ENCODE measurements around the gene ABTB2. TPM values are rescaled to one million over a fixed set of nuclear protein-coding genes. Genes with fewer than 3 reads are reported as not detected.

Gene ABTB2
- total RNA-seq, 2 experiments from 2014 or later = 0.06 to 0.09 TPM

- Histone ChIP-seq H4K20me1 (ENCODE audit: insufficient read depth, low read length) (no peaks in the 10 kb centered on the region), H3K9me3 (ENCODE audit: low read length) (no peaks in the 10 kb centered on the region), H2AFZ (ENCODE audit: low read length) (no peak overlapping the region), H3K4me1 (ENCODE audit: insufficient read depth, low read length, poor library complexity, severe bottlenecking) (no peaks in the 10 kb centered on the region), H3K79me2 (ENCODE audit: insufficient read depth, low read depth, low read length) (no peaks in the 10 kb centered on the region), H3K4me2 (ENCODE audit: low read length) (no peak overlapping the region), H3K27ac (ENCODE audit: low read depth, low read length, poor library complexity, severe bottlenecking) (no peak overlapping the region), H3K9me2 (ENCODE audit: insufficient read depth, low read length) (no peaks in the 10 kb centered on the region), H3K4me3 (ENCODE audit: low read depth, low read length, poor library complexity, severe bottlenecking) (no peak overlapping the region), H3K36me3 (ENCODE audit: insufficient read depth, low read length) (no peaks in the 10 kb centered on the region)
- BruUV-seq (replicated peaks) = no TSS peak
- intact Hi-C loops (cut with micrococcal nuclease; ENCODE audit: unreplicated experiment) = no loop called here
- DNase-seq (ENCODE audit: low spot score) = no peak
- ChIA-PET CTCF (ENCODE audit: unreplicated experiment) (no interaction called here), POLR2A (interaction anchor here (0.6 kb wide), 1 partner anchor 20 kb away, joined by 6 read pairs; no protein-coding TSS in a partner anchor)
- TF ChIP-seq CTCF (conservative IDR thresholded peaks at IDR 0.05; ENCODE audit: low read length) (no peak), EZH2phosphoT487 (IDR thresholded peaks at IDR 0.05; ENCODE audit: borderline replicate concordance, low read depth, low read length) (no peak)
These were observed 145.2 kb downstream of the ABTB2 start for GRCh38 chr11:34212566-34212965.

- POLR2A ChIA-PET = no interaction called here
- BruUV-seq (replicated peaks) = no TSS peak
- no peaks in the 10 kb centered on the region for H3K9me2 ChIP-seq (ENCODE audit: insufficient read depth, low read length)
- H3K9me3 ChIP-seq (ENCODE audit: low read length) = no peaks in the 10 kb centered on the region
- DNase-seq (ENCODE audit: low spot score) = no peak
- H3K4me2 ChIP-seq (ENCODE audit: low read length) = no peak overlapping the region
- no peaks in the 10 kb centered on the region for H3K36me3 ChIP-seq (ENCODE audit: insufficient read depth, low read length)
- no peak overlapping the region for H3K4me3 ChIP-seq (ENCODE audit: low read depth, low read length, poor library complexity, severe bottlenecking)
- no peak for TF ChIP-seq CTCF (conservative IDR thresholded peaks at IDR 0.05; ENCODE audit: low read length)
- TF ChIP-seq EZH2phosphoT487 (IDR thresholded peaks at IDR 0.05; ENCODE audit: borderline replicate concordance, low read depth, low read length) = no peak
- no peak overlapping the region for H2AFZ ChIP-seq (ENCODE audit: low read length)
- intact Hi-C loops (cut with micrococcal nuclease; ENCODE audit: unreplicated experiment) = no loop called here
- no peaks in the 10 kb centered on the region for H3K4me1 ChIP-seq (ENCODE audit: insufficient read depth, low read length, poor library complexity, severe bottlenecking)
- H4K20me1 ChIP-seq (ENCODE audit: insufficient read depth, low read length) = no peaks in the 10 kb centered on the region
- CTCF ChIA-PET (ENCODE audit: unreplicated experiment) = no interaction called here
- H3K27ac ChIP-seq (ENCODE audit: low read depth, low read length, poor library complexity, severe bottlenecking) = no peak overlapping the region
- H3K79me2 ChIP-seq (ENCODE audit: insufficient read depth, low read depth, low read length) = no peaks in the 10 kb centered on the region
These were observed 148.0 kb downstream of the ABTB2 start for GRCh38 chr11:34209809-34210208.

GRCh38 chr11:34208266-34209135 lies 149.3 kb downstream of the ABTB2 start:
- DNase-seq (ENCODE audit: low spot score) = no peak
- CTCF ChIA-PET (ENCODE audit: unreplicated experiment) = interaction anchor here (0.6 kb wide), 2 partner anchors 52 to 223 kb away, joined by 3 to 4 read pairs; no protein-coding TSS in a partner anchor
- Histone ChIP-seq H3K9me3 (ENCODE audit: low read length) (no peaks in the 10 kb centered on the region), H4K20me1 (ENCODE audit: insufficient read depth, low read length) (no peaks in the 10 kb centered on the region), H3K27ac (ENCODE audit: low read depth, low read length, poor library complexity, severe bottlenecking) (no peak overlapping the region), H2AFZ (ENCODE audit: low read length) (no peak overlapping the region), H3K79me2 (ENCODE audit: insufficient read depth, low read depth, low read length) (no peaks in the 10 kb centered on the region), H3K4me3 (ENCODE audit: low read depth, low read length, poor library complexity, severe bottlenecking) (no peak overlapping the region), H3K4me1 (ENCODE audit: insufficient read depth, low read length, poor library complexity, severe bottlenecking) (peaks cover 8% of the 10 kb centered on the region), H3K9me2 (ENCODE audit: insufficient read depth, low read length) (no peaks in the 10 kb centered on the region), H3K36me3 (ENCODE audit: insufficient read depth, low read length) (no peaks in the 10 kb centered on the region), H3K4me2 (ENCODE audit: low read length) (no peak overlapping the region)
- BruUV-seq (replicated peaks) = no TSS peak
- intact Hi-C loops (cut with micrococcal nuclease; ENCODE audit: unreplicated experiment) = no loop called here
- TF ChIP-seq EZH2phosphoT487 (IDR thresholded peaks at IDR 0.05; ENCODE audit: borderline replicate concordance, low read depth, low read length) (no peak), CTCF (conservative IDR thresholded peaks at IDR 0.05; ENCODE audit: low read length) (no peak)
- POLR2A ChIA-PET = no interaction called here
